GM12878 (cell line): ENCODE measurements around the gene PTPN13. TPM values are rescaled to one million over a fixed set of nuclear protein-coding genes. Genes with fewer than 3 reads are reported as not detected.

Experiments used
- ATAC-seq: fragments of 200-7000 bp; cut with Tn5 transposase; 3 replicates; pipeline ENCODE4 v1.9.1; 2020; ENCODE audit warnings: mild to moderate bottlenecking, moderate library complexity
- BruUV-seq: library from RNA; stranded (reverse); fragments of 400-500 nt; replicated peaks from 2 replicates; lab custom pipeline; 2021; lab: Mats Ljungman, UMichigan
- CTCF ChIA-PET: fragments of 300-600 bp; sonication (Branson Sonifier 250); formaldehyde crosslinking; extraction: SDS; loops from one replicate; lab custom pipeline; 2021; ENCODE audit warnings: inconsistent platforms; lab: Yijun Ruan, JAX
- POLR2A ChIA-PET: fragments of 350-600 bp; formaldehyde crosslinking; extraction: SDS; loops from one replicate; lab custom pipeline; 2021; ENCODE audit warnings: inconsistent platforms; lab: Charles Lee
- RAD21 ChIA-PET: fragments of 300-600 bp; sonication (Branson Sonifier 250); formaldehyde crosslinking; loops from one replicate; lab custom pipeline; 2023; ENCODE audit warnings: antibody characterized with exemption; ENCODE audit not compliant: unreplicated experiment; lab: Charles Lee
- SMC1A ChIA-PET: fragments of 300-600 bp; sonication (Branson Sonifier 250); formaldehyde crosslinking; loops from one replicate; lab custom pipeline; 2023; ENCODE audit not compliant: unreplicated experiment, uncharacterized antibody; lab: Charles Lee
- DNase-seq: peaks from one replicate; pipeline ENCODE4 v3.0.0-alpha.2; 2011; ENCODE audit warnings: low read depth, low spot score
- FAIRE-seq: peaks from 3 replicates; lab custom pipeline; 2011; peaks lifted over from hg19 to GRCh38; lab: Jason Lieb, UNC
- H2AFZ ChIP-seq: 2 replicates; pipeline ENCODE4 v1.6.0; 2011; ENCODE audit warnings: low read depth, low read length, control low read depth; ENCODE audit not compliant: control insufficient read depth
- H3K27ac ChIP-seq: 2 replicates; pipeline ENCODE4 v1.5.1; 2011; ENCODE audit warnings: control low read depth; ENCODE audit not compliant: control insufficient read depth, insufficient read depth
- H3K27me3 ChIP-seq, 2 experiments: replicated peaks in 1 of 2; 2 replicates each; pipeline versions ENCODE4 v1.6.0 to v1.6.1; 2011; ENCODE audit warnings: low read length in 1 of 2; ENCODE audit not compliant: control insufficient read depth in 2 of 2, insufficient read depth in 2 of 2
- H3K36me3 ChIP-seq, 2 experiments: 2 replicates each; pipeline ENCODE4 v1.5.1; 2011; ENCODE audit warnings: low read length in 1 of 2; ENCODE audit not compliant: control insufficient read depth in 2 of 2, insufficient read depth in 2 of 2
- H3K4me1 ChIP-seq: 2 replicates; pipeline ENCODE4 v1.6.1; 2011; ENCODE audit warnings: mild to moderate bottlenecking, low read length, moderate library complexity, mixed read lengths; ENCODE audit not compliant: control insufficient read depth, insufficient read depth
- H3K4me2 ChIP-seq: 2 replicates; pipeline ENCODE4 v1.6.0; 2011; ENCODE audit warnings: control low read depth; ENCODE audit not compliant: control insufficient read depth, insufficient read depth
- H3K4me3 ChIP-seq: fragments of 200-600 bp; sonication (generic); 2 replicates; pipeline ENCODE4 v1.5.1; 2016
- H3K79me2 ChIP-seq: 2 replicates; pipeline ENCODE4 v1.6.0; 2011; ENCODE audit warnings: low read length; ENCODE audit not compliant: control insufficient read depth, insufficient read depth
- H3K9ac ChIP-seq: 2 replicates; pipeline ENCODE4 v1.8.0; 2011; ENCODE audit warnings: low read length, control low read depth, mixed read lengths; ENCODE audit not compliant: control insufficient read depth, insufficient read depth
- H3K9me3 ChIP-seq: replicated peaks from 3 replicates; pipeline ENCODE4 v1.5.1; 2011; ENCODE audit warnings: mild to moderate bottlenecking, low read length; ENCODE audit not compliant: control insufficient read depth, insufficient read depth
- H4K20me1 ChIP-seq: 2 replicates; pipeline ENCODE4 v1.6.0; 2011; ENCODE audit not compliant: control insufficient read depth, insufficient read depth
- CBX3 ChIP-seq: fragments of 200-600 bp; sonication (generic); IDR thresholded peaks from 2 replicates; pipeline ENCODE4 v1.6.1; 2016; ENCODE audit warnings: low read depth, borderline replicate concordance
- EP300 ChIP-seq, 2 experiments: fragments of 150-350 bp in 1 of 2; IDR thresholded peaks; 2 replicates each; pipeline ENCODE4 v1.6.1; 2011 to 2012; ENCODE audit warnings: low read depth in 2 of 2, low read length in 2 of 2, borderline replicate concordance in 1 of 2, improper control_type of control experiment in 1 of 2, inconsistent platforms in 1 of 2; ENCODE audit not compliant: control insufficient read depth in 1 of 2
- FOS ChIP-seq: IDR thresholded peaks from 3 replicates; pipeline ENCODE4 v1.6.1; 2011; ENCODE audit warnings: borderline replicate concordance; ENCODE audit not compliant: insufficient read length; ENCODE audit errors: extremely low read depth
- NFYA ChIP-seq: IDR thresholded peaks from 2 replicates; pipeline ENCODE4 v1.6.1; 2011; ENCODE audit warnings: low read depth, mild to moderate bottlenecking, low read length, improper control_type of control experiment, borderline replicate concordance
- NR2F1 ChIP-seq: fragments of 450-650 bp; conservative IDR thresholded peaks from 2 replicates; pipeline ENCODE4 v1.6.1; 2017; ENCODE audit warnings: mild to moderate bottlenecking
- NRF1 ChIP-seq: conservative IDR thresholded peaks from 2 replicates; pipeline ENCODE4 v1.6.1; 2011; ENCODE audit warnings: mild to moderate bottlenecking, low read depth, low read length, improper control_type of control experiment
- PBX3 ChIP-seq: IDR thresholded peaks from 2 replicates; pipeline ENCODE4 v1.6.1; 2011; ENCODE audit warnings: mild to moderate bottlenecking, low read depth, low read length, moderate library complexity; ENCODE audit not compliant: insufficient replicate concordance
- POLR2A ChIP-seq: IDR thresholded peaks from 2 replicates; pipeline ENCODE4 v1.6.1; 2011; ENCODE audit warnings: low read depth, mild to moderate bottlenecking, low read length
- SIN3A ChIP-seq: IDR thresholded peaks from 2 replicates; pipeline ENCODE4 v1.6.1; 2012; ENCODE audit warnings: low read depth, low read length, improper control_type of control experiment
- SMAD5 ChIP-seq: IDR thresholded peaks from 2 replicates; pipeline ENCODE4 v1.6.1; 2016; ENCODE audit warnings: antibody characterized with exemption, low read depth
- SP1 ChIP-seq: IDR thresholded peaks from one replicate; pipeline ENCODE4 v1.6.1; 2011; ENCODE audit warnings: low read depth, low read length
- SUPT20H ChIP-seq: IDR thresholded peaks from 2 replicates; pipeline ENCODE4 v1.6.1; 2011; ENCODE audit warnings: low read depth, mild to moderate bottlenecking, low read length, moderate library complexity, borderline replicate concordance; ENCODE audit not compliant: control insufficient read depth
- YY1 ChIP-seq: IDR thresholded peaks from 2 replicates; pipeline ENCODE4 v1.6.1; 2011; ENCODE audit warnings: low read depth, mild to moderate bottlenecking, low read length
- WGBS: methylation state at CpG from one replicate; pipeline ENCODE4 v1.1.6; 2016; ENCODE audit warnings: low lambda C conversion rate; ENCODE audit not compliant: insufficient replicate concordance, insufficient coverage; ENCODE audit errors: missing lambda C conversion rate; 5-methylcytosine and 5-hydroxymethylcytosine counted together
- in situ Hi-C: fragments of 300-500 bp; cut with MboI; formaldehyde crosslinking; loops from 9 replicates; pipeline ENCODE4 v1.14.3; 2018; ENCODE audit warnings: mixed read lengths
- intact Hi-C: fragments of 100-400 bp; cut with micrococcal nuclease; formaldehyde crosslinking; loops from one replicate; pipeline ENCODE4 v1.14.2; 2022; ENCODE audit not compliant: unreplicated experiment
- polyA plus RNA-seq, 11 experiments: library from polyadenylated mRNA; depleted of rRNA in 4 of 11; unstranded in 6 of 11; stranded (reverse) in 5 of 11; fragments of >200 nt; fragmentation: Nextera tagmentation in 4 of 11; fragmentation: Illumina TruSeq in 1 of 11; extraction: Ambion mirVana in 4 of 11; extraction: Trizol in 1 of 11; gene quantifications; 1 replicate in 1 of 11; 2 replicates in 10 of 11; pipeline versions ENCODE4 v1.2.1 to v1.2.3, GENCODE V29; 2011 to 2016; ENCODE audit warnings: inconsistent platforms in 2 of 11, missing spikeins in 2 of 11, low read depth in 1 of 11
- total RNA-seq, 4 experiments: library from RNA; depleted of rRNA in 3 of 4; stranded (reverse); fragments of >200 nt in 3 of 4; fragmentation: Illumina TruSeq in 1 of 4; extraction: Trizol in 1 of 4; gene quantifications; 2 replicates each; pipeline versions ENCODE4 v1.2.1 to v1.2.3, GENCODE V29; 2013 to 2021

PTPN13 gene
- total and polyA plus RNA-seq, 10 of the 15 experiments (the other 5 are each of a cell fraction or from before 2014, with no cell fraction given): 8.5 to 69.4 (median 33.9) TPM

GRCh38 chr4:86837691-86838503 is 243.8 kb downstream of the PTPN13 start (continued):
- TF ChIP-seq PBX3 (no peak), SMAD5 (no peak), POLR2A (no peak), NRF1 (no peak)

- 3% methylated on average over 1 of the region's 1 CpG for WGBS
- TF ChIP-seq NRF1 (no peak), NR2F1 (no peak), YY1 (no peak), CBX3 (no peak), FOS (no peak), SP1 (no peak), NFYA (no peak), EP300 (IDR thresholded peaks at IDR 0.05; ENCODE audit: borderline replicate concordance in 1 of 2, control insufficient read depth in 1 of 2, low read depth in 2 of 2, low read length in 2 of 2) (no peak), SIN3A (no peak), SUPT20H (no peak)
- no peak overlapping the region for H3K4me3 ChIP-seq
- ChIA-PET SMC1A (interaction anchor here (0.7 kb wide), 2 partner anchors 16 to 342 kb away, joined by 3 read pairs; no protein-coding TSS in a partner anchor), RAD21 (no interaction called here), CTCF (interaction anchor here (0.5 kb wide), 1 partner anchor 16 kb away, joined by 3 read pairs; no protein-coding TSS in a partner anchor), POLR2A (no interaction called here)
- no peaks in the 10 kb centered on the region for H4K20me1 ChIP-seq
- H3K9me3 ChIP-seq: no peaks in the 10 kb centered on the region
- intact Hi-C loops: no loop called here
- no peaks in the 10 kb centered on the region for H3K4me1 ChIP-seq
- no peak for FAIRE-seq
- in situ Hi-C loops: no loop called here
- H3K36me3 ChIP-seq: no peaks in the 10 kb centered on the region
- H2AFZ ChIP-seq: no peak overlapping the region
- H3K27me3 ChIP-seq: no peaks in the 10 kb centered on the region
- DNase-seq: no peak
- H3K4me2 ChIP-seq: no peak overlapping the region
- no peak overlapping the region for H3K27ac ChIP-seq
- BruUV-seq: no TSS peak
- no peak overlapping the region for H3K9ac ChIP-seq
- H3K79me2 ChIP-seq: no peaks in the 10 kb centered on the region
- no peak for ATAC-seq
Measured at GRCh38 chr4:86840858-86841257, 246.7 kb downstream of the PTPN13 start.
